ENCODE results near the gene ELF2. TPM values are rescaled to one million over a fixed set of nuclear protein-coding genes. Genes with fewer than 3 reads are reported as not detected.

ELF2 gene
- polyA plus RNA-seq, 1 of the 3 experiments (the other 2 are of a cell fraction) = 14.0 TPM

- Histone ChIP-seq H3K9me2 (no peaks in the 10 kb centered on the region), H3K79me2 (ENCODE audit: insufficient read depth) (peaks cover 99% of the 10 kb centered on the region), H2AFZ (ENCODE audit: low read depth) (no peak overlapping the region), H3K36me3 (replicated peaks in 1 of 2; ENCODE audit: control insufficient read depth in 1 of 2, insufficient read depth in 2 of 2, low read length in 1 of 2) (peaks cover 4 to 26% of the 10 kb centered on the region in 2 experiments), H3K9ac (no peak overlapping the region), H3K27ac (ENCODE audit: low read depth in 2 of 2, low read length in 1 of 2) (no peak overlapping the region), H4K20me1 (ENCODE audit: insufficient read depth) (peaks cover 52% of the 10 kb centered on the region), H3K27me3 (ENCODE audit: insufficient read depth) (no peaks in the 10 kb centered on the region), H3K4me1 (ENCODE audit: control insufficient read depth in 1 of 2, insufficient read depth in 2 of 2, low read depth in 1 of 2, low read length in 1 of 2) (no peaks in the 10 kb centered on the region; a peak in 2 of 4 replicates), H3K4me2 (no peak overlapping the region), H3K9me3 (no peaks in the 10 kb centered on the region), H3K4me3 (ENCODE audit: low read depth in 2 of 2, low read length in 1 of 2) (no peak overlapping the region), H3F3A (replicated peaks; ENCODE audit: insufficient read depth) (peaks cover 20% of the 10 kb centered on the region)
- 93% methylated on average over 2 of the region's 2 CpGs for WGBS (ENCODE audit: low lambda C conversion rate)
- ChIA-PET POLR2A (no interaction called here), CTCF (no interaction called here)
- TF ChIP-seq SMC3 (IDR thresholded peaks at IDR 0.05; ENCODE audit: low read depth, low read length) = no peak
- no peak for TF ChIP-seq GABPA (IDR thresholded peaks at IDR 0.05; ENCODE audit: low read depth)
- TF ChIP-seq USF2 (IDR thresholded peaks at IDR 0.05; ENCODE audit: borderline replicate concordance, low read depth, low read length) = no peak
- TF ChIP-seq MXI1 (IDR thresholded peaks at IDR 0.05; ENCODE audit: low read depth, low read length) = no peak
- TF ChIP-seq FOXJ3 (CRISPR knock-in tag; IDR thresholded peaks at IDR 0.05) = no peak
- no peak for TF ChIP-seq EP300 (IDR thresholded peaks at IDR 0.05; ENCODE audit: borderline replicate concordance in 1 of 2, low read depth in 1 of 2, low read length in 1 of 2)
- no peak for TF ChIP-seq NRF1 (IDR thresholded peaks at IDR 0.05; ENCODE audit: low read depth, low read length)
- no peak for TF ChIP-seq ZBTB33 (IDR thresholded peaks at IDR 0.05; ENCODE audit: borderline replicate concordance, low read depth)
- TF ChIP-seq RCOR1 (IDR thresholded peaks at IDR 0.05; ENCODE audit: low read length) = no peak
- no peak for TF ChIP-seq MAX (IDR thresholded peaks at IDR 0.05; ENCODE audit: low read depth)
- no peak for TF ChIP-seq JUND (IDR thresholded peaks at IDR 0.05)
- TF ChIP-seq TAF1 (IDR thresholded peaks at IDR 0.05; ENCODE audit: borderline replicate concordance, low read depth, low read length) = no peak
- no peak for TF ChIP-seq TEAD4 (IDR thresholded peaks at IDR 0.05; ENCODE audit: borderline replicate concordance, insufficient read depth)
- no peak for TF ChIP-seq GATA2 (CRISPR knock-in tag; IDR thresholded peaks at IDR 0.05)
- TF ChIP-seq SIN3A (IDR thresholded peaks at IDR 0.05; ENCODE audit: borderline replicate concordance, low read depth, low read length) = no peak
- no peak for TF ChIP-seq POLR2AphosphoS5 (IDR thresholded peaks at IDR 0.05; ENCODE audit: low read depth, low read length)
- TF ChIP-seq FOSL2 (IDR thresholded peaks at IDR 0.05; ENCODE audit: borderline replicate concordance, low read depth) = no peak
- TF ChIP-seq RFX5 (IDR thresholded peaks at IDR 0.05; ENCODE audit: low read length) = no peak
- TF ChIP-seq FOXM1 (IDR thresholded peaks at IDR 0.05; ENCODE audit: low read depth) = no peak
- no peak for TF ChIP-seq NFIC (IDR thresholded peaks at IDR 0.05; ENCODE audit: borderline replicate concordance)
- no peak for DNase-seq
Measured at GRCh38 chr4:139036885-139037284, 140.1 kb downstream of the ELF2 start.
